RKO (cell line): ENCODE data around the gene ST6GALNAC2.

Source experiments
- DNase-seq: peaks from one replicate; pipeline ENCODE4 v3.0.0-alpha.2; 2016; ENCODE audit warnings: low spot score

Gene ST6GALNAC2

DNA sequence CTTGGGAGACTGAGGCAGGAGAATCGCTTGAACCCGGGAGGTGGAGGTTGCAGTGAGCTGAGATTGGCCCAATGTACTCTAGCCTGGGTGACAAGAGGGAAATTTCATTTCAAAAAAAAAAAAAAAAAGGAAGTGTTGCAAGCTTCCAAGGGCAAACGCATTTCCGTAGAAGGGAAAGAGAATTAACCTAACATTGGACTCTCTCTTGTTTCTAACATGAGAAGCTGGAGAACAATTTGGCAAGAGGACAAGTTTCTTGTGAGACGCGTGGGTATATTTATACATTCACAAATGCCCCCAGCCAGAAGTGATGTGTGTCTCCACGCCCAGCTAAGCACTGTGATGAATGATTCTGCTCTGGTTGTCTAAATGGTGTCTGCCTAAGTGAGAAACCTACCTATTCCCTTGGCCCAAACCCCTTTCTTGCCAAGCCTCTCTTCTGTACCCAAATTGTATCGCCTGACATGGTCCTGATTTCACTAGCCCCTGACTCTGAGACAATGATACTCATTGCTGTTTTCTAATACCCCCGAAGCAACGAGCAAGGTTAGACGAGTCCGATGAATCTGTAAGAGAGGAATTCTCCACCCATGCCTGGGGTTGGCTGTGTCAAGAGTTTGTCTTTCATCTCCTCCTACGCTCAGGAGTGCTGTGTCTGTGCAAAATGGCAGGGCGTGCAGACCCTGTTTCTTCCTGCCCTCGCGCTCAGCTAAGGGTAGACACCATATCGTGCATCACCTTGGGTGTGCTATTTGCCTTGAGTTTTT lies 14.2 kb upstream of the ST6GALNAC2 start:
- no peak for DNase-seq

DNA sequence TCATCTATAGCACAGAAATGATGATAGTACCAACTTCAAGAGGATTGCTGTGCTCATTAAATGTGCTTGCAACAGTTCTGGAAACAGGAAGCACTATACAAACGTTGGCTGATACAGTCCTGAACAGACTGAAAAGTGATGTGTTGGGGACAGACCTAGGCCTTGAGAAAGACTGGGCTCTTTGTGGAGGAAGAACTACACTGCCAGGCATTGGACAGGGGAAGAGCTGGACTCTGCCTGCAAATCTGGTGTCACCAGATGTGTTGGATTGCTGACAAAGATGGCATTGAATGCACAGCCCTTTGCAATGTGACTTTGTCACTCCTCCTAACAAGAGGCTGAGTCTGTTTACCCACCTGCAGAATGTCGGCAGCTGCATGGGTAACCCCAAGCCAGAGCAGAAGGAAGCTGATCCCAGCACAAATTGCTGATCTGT lies 12.4 kb upstream of the ST6GALNAC2 start:
- DNase-seq = no peak

DNA sequence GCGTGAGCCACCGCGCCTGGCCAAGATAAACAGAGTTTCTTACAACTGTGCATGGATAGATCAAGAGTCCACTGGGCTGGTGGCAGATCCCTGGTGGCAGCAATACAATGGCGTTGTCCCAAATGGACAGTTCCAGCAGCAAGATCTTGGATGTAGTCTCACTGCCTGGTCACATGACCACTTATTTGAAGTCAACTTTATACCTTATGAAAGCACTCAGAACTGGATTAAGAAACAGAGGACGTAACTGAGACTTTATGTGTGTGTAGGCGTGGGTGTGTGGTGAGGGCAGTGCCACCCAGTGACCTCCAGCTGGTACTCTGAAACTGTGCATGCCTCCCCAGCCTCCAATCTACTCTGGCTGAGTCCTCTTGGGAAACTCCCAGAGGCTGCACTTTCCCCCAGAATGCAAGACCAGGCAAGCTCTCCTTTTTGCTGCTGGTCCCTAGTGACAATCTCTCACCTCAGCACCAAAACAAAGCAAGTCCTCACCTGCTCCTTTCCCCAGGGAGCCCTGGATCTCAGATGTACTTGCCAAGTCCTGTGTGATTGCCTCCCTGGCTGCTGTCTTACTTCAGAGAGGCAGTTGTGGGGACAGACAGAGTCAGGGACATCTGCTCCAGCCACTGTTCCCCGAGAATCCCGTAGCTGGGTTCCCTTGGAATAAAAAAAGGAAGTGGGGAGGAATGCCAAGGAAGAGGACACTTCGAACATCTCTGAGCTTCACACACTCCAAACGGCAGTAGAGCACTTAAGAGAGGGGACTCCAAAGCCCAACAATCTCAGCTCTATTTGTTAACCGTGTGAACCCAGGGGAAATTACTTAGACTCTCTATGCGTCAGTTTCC lies 11.7 kb upstream of the ST6GALNAC2 start:
- no peak for DNase-seq

DNA sequence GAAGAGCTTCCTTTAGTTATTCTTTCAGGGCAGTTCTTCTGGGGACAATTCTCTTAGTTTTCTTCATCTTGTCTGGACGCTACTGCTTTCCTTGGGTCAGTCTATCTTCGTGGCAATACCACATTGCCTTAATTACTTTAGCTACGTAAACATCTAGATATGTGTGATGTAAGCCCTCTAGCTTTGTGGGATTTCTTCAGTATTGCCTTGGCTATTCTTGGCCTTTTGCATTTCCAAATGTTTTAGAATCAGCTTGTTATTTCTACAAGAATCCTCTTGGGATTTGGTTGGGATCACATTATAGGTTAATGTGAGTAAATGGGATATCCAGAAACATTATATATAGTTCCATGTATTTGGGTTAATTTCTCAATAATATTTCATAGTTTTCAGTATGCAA lies 9.0 kb upstream of the ST6GALNAC2 start:
- DNase-seq = no peak

DNA sequence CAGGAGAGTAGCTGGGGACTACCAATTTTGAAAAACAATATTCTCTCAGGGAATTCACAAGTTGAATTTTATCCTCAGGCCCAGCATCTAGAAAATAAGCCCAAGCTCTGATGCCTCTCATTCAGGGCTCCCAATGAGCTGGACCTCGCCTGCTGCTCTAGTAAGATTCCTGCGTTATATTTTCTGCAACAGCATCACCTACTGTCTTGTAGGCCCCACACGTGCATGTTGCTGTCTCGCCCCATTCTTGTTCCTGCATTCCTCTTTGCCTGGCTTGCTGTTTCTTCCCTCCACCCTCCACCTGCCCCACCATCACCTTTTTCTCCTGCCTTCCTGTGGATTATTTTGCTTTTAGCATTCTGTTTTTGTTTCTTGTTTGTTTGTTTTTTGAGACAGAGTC lies 8.3 kb upstream of the ST6GALNAC2 start:
- no peak for DNase-seq

DNA sequence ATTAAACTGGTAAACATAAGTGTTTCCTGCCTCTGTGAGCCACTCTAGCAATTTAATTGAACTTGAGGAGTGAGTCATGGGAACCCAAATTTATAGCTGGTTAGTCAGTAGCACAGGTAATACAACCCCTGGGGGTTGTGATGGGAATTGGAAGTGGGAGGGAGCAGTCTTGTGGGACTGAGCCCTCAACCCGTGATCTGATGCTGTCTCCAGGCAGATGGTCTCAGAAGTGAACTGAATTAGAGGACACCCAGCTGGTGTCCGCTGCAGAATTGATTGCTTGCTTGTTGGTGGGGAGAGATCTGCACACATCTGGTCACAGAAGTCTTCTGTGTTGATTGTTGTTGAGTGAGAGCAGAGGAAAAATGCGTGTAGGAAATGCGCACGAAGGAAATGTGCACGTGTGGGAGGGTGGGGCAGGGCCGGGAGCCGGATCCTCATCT lies 7.7 kb upstream of the ST6GALNAC2 start:
- DNase-seq = peak; percentile 32

DNA sequence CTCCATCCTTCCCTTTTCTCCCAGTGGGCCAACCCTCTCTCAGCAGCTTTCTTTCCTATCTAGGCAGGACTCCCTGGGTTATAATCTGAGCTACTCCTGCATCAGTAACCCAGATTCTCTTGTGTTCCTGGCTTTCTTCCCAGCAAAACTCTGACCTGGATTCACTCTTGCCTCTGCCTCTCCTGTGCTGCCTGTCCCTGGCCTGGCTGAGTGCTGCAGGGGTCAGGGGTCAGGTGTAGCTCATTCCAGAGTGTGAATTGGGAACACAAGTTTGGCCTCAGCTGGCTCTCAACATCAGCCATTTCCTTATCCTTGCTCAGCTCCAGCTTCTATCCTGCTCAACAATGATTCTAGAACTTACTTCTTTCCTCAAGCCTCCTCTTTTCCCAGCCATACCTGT lies 2.5 kb upstream of the ST6GALNAC2 start:
- DNase-seq = no peak

DNA sequence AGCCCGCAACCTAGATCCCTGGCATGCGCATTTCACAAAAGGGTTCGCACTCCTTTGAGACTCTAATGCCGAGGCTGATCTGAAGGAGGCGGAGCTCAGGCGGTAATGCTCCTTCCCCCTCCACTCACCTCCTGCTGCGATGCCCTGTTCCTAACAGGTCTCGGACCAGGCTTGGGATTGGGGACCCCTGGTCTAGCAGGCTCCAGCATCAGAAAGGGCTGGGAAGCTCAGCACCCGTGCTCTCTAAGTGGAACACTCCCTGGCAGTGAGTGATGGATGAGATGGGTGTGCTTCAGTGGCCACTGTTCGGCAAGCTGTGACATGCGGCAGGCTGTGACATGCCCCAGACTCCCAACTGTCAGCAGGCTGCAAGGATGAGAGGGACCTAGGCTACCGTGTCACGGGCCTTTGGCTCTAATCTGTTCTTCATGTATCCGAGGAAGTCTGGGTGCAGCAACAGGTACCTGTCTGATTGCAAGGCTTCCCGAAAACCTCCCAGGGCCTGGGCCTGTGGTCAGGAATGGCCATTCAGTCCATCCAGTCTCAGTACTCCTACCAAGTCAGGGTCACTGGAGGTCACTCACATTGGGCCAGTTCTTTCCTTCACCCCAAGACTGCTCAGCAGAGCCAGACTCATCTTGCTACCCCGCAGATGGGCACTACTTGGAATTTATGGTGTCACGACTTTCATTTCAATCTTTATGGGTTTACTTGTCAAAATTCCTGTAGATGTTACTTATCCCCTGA lies 1.3 kb upstream of the ST6GALNAC2 start:
- no peak for DNase-seq

DNA sequence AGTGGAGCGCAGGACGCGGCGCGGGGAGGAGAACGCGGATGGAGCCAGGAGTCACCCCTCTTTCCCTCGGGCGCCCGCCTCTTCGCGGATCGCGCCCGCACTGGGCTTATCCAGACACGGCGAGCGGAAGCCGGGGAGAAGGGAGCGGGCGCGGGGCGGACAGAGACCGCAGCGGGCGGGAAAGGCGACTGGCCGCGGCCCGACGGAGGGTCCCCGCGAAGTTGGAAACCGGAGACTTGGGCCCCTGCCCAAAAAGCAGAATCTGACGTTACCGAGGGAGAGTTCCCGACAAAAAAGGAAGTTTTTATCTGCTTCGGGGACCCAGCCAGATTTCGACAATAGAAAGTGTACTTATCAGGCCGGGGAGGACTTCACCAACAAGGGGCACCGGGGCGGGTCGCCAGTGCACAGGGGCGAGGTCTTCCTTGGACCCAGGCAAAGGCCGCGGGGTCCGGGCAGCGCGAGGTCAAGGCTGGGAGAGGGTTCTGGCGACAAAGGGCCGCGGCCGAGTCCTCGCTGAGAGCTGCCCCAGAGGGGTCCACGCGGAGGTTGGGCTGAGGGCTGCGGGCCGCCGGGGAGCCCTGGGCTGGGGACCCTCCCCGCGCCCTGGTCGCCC lies 519 bp downstream of the ST6GALNAC2 start:
- no peak for DNase-seq

DNA sequence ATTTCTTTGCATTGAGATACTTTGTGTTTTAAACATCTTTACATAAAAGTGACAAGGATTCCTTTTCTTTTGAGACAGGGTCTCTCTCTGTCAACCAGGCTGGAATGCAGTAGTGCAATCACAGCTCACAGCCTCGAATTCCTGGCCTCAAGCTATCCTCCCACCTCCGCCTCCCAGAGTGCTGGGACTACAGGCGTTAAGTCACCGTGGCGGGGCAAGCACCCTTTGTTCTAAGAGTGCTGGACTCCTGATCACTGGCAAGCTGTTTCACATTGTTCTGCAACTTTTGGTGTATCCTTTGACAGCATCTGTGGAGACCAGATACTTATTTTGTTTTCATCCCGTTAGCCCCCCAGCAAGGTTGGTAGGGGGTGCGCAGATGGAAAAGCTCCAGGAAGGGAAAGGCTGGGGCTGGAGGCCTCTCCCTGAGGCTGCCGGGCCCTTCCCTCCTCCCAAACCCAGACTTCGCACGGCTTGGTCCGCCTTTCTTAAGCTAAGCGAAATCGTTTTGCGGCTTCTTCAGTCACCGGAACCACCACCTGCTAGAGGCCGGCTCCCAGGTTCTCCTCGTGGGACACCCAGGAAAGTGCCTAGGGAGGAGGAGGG lies 1.1 kb downstream of the ST6GALNAC2 start:
- no peak for DNase-seq

DNA sequence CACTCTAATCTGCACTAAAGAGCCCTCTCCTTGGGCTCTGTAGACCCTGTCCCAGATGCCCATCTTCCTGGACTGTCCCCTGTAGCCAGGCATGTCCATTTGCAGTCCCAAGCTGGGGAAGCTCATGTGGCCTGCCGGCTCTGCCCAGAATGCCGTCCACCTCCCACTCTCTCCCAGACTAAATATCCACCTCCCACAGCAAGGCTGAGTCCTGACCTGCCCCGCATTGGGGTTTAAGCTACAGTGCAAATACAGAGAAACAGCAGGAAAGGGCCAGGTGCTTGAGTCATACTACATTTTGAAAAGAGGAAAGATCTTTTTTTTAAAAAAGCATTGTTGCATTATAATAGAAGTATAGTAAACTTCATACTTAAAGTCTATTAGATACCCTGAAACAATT lies 3.0 kb downstream of the ST6GALNAC2 start:
- no peak for DNase-seq

DNA sequence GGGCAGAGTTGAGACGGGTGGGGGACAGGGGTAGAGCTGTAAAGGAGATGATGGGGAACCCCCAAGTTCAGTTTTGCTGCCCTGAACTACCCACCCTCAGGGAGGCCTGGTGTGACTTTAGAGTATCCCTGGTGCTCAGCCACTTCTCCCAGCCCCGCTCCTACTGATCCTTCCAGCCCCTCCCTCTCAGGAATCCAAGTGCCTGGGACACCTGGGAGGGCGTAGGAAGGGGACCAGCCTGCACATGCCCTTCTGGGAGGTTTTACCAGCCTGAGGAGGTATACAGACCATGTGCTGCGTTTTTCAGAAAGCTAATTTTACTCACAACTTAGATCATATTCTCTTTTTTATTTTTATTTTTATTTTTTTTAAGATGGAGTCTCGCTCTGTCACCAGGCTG lies 4.1 kb downstream of the ST6GALNAC2 start:
- DNase-seq = no peak

DNA sequence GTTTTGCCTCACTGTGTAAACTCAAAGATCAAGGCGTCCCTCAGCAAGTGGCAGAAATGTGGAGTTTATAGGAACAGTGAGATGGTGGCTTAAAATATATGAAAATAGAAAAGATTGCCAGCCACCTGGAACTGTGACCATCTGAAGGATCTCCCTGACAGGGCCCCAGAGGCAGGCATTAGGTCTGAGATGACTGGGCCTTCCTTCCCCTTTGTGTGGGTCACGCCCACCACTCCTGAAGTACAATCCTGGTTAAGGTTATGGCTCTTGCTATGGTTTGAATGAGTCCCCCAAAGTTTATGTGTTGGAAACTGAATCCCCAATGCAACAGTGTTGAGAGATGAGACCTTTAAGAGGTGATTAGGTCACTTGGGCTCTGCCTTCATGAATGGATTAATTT lies 6.4 kb downstream of the ST6GALNAC2 start:
- no peak for DNase-seq

DNA sequence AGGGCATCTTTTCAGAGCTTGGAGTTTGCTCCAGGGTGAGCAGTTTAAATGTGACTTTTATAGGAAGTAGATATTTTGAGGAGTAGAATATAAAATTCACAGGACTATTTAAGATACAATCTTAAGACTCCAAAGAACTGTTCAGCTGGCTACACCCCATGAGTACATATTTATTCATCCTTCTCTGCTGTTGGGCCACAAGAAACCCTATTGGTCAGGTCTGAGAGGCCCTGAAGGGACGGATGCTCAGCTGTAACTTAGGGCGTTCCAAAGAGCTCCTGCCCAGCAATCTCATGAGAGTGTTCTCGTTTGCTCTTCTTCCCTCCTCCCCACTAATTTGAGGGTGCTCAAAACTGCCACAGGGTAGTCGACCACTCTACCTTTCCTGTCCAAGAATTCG lies 7.3 kb downstream of the ST6GALNAC2 start:
- no peak for DNase-seq

DNA sequence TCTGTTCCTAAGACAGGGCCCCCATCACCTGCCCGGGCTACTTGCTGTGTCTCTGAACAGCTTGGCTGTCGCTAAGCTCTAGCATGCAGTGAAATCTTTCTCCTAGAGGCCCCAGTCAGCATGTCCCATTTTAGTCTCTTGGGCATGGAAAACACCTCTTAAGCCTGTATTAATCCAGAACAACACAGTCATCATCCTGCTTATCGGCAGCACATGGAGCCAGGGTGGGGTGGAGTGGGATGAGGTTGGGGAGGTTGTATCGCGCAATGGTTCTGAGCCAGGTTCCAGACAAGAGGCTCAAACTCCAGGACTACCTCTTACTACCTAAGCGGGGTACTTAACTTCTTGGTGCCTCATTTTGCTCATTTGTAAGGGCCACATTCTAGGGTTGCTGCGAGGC lies 7.8 kb downstream of the ST6GALNAC2 start:
- no peak for DNase-seq

DNA sequence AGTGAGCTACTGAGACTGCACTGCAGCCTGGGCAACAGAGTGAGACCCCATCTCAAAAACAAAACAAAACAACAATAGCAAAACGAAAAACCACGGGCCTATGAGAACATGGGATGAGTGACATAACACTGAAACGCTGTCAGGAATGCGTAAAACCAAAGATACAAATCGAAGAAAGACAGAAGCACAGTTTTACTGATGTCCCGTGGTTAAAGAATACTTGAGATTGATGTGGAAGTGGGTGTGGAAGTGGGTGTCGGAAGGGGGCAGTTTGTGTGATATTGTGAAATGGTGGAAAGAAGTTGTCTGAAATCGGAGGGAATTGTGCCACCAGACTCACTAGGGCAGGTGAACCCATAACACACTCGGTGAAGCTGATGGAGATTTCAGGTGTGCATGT lies 9.5 kb downstream of the ST6GALNAC2 start:
- DNase-seq = no peak

DNA sequence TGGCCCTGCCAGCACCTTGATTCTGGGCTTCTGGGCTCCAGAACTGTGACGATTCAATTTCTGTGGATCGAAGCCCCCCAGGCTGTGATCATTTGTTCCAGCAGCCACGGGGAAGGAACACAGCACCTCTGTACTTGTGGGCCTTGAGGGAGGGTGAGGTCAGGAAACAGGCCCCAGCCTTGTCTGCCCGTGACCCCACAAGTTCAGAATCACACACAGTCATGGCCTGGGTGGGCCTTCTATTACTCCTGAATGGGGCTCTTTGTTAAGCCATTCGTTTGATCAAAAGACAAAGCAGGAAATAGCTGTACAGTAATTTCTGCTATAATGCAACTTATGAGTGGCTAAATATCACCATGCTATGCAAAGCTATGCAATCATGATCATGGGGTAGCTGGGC lies 10.1 kb downstream of the ST6GALNAC2 start:
- DNase-seq = no peak

DNA sequence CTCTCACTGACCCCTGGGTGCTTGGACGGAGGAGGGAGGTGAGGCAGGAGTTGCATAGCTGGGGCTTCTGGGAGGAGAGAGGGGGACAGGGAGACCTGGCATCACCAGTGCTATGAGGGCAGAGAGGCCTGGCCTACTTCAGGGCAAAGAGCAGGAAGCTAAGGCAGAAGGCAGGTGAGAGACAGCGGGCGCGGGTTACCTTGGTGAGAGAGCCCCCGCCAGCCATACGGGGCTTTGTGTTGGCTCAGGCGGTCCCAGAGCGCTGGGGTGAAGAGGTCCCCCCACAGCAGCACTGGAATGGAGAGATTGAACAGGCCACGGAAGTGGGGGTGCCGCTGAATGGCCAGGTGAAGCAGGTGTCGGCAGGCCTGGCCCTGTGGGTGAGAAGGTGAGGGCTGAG lies 11.5 kb downstream of the ST6GALNAC2 start:
- DNase-seq = no peak

DNA sequence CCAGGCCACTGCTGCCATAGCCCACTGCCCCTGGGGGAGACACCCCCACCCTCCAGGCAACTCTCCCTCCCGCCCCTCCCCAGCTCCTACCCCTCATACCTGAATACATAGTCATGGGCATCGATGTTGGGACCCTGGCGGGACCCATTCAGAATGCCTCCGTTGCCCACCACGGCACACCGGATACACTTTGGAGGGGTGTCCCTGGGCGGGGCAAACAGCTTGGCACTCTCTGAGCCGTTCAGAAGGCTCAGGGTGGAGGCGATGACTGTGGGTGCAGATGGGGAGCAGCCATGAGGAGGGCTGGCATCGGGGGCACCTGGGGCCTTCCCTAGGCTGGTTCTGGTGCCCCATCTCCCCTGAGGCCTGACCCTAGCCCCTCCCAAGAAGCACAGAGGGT lies 12.6 kb downstream of the ST6GALNAC2 start:
- DNase-seq = no peak

DNA sequence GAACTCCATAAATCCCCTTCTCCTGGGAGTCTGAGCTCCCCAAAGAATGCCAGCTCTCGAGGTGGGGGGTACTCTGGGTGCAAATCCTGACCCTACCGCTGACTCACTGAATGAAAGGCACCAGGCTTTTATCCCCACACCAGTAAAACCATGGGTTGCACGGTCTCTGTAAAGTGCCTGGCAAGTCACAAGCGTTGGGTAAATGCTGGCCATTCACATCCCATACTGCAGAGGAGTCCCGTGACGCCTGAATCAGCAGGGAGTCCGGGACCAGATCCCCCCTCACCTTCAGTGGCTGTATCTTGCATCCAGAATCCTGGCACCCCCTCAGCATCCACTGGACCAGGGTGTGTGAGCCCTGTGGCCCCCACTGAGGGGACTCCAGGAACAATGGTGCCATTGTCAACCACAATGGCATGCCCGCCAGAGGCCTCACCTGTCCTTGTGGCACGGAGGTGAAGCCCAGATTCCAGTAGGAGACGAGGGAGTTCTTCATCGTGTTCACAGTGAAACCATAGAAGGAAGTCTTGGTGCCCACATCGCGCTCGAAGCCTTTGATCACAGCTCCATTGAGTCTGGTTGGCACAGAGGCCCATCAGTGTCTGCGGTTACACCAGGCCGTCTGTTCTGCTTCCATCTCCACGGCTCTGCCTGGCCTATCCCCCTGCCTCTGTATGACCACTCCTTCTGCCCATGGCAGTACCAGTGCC lies 13.3 kb downstream of the ST6GALNAC2 start:
- DNase-seq = no peak

DNA sequence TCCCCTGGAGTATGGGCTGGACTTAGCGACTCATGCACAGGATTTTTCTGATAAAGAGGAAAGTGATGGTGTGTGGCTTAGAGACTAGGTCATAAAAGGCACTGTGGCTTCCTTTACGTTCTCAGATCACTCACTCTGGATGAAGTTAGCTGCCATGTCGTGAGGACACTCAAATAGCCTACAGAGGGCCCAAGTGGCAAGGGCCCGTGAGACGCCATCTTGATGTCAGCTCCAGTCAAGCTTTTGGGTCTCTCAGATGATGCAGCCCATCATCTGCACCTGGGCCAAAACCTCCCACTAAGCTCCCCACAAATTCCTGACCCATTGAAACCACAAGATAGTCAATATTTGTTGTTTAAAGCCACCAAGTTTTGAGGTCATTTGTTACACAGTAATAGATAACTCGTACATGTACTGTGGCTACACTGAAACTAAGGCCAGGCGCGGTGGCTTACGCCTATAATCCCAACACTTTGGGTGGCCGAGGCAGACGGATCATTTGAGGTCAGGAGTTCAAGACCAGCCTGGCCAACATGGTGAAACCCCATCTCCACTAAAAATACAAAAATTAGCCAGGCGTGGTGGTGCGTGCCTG lies 14.7 kb downstream of the ST6GALNAC2 start:
- DNase-seq = no peak
